Activated CD4-positive, alpha-beta memory T cell treated with anti-CD3 and anti-CD28 coated beads, Interleukin-2, amount 10 ng/mL, durations not matched to agents 7 days and 5 days (primary cell): ENCODE measurements around the gene GDI1. TPM values are rescaled to one million over a fixed set of nuclear protein-coding genes. Genes with fewer than 3 reads are reported as not detected.

ENCODE experiments used
- CTCF ChIA-PET: fragments of 350-600 bp; sonication (Branson Sonifier 250); formaldehyde crosslinking; loops from one replicate; lab custom pipeline; 2021; ENCODE audit warnings: antibody characterized with exemption, inconsistent platforms; lab: Charles Lee
- POLR2A ChIA-PET: fragments of 350-600 bp; sonication (Branson Sonifier 250); formaldehyde crosslinking; loops from one replicate; lab custom pipeline; 2021; ENCODE audit warnings: antibody characterized with exemption; lab: Charles Lee
- DNase-seq: peaks from one replicate; pipeline ENCODE4 v3.0.0-alpha.2; 2020
- H3K27ac Mint-ChIP-seq: one replicate; pipeline ENCODE4 v1.8.0; 2021; ENCODE audit warnings: mild to moderate bottlenecking, mixed read lengths
- H3K27me3 Mint-ChIP-seq: one replicate; pipeline ENCODE4 v1.8.0; 2021; ENCODE audit warnings: mixed read lengths
- H3K36me3 Mint-ChIP-seq: one replicate; pipeline ENCODE4 v1.8.0; 2021; ENCODE audit warnings: low read depth, mixed read lengths
- H3K4me1 Mint-ChIP-seq: one replicate; pipeline ENCODE4 v1.8.0; 2021; ENCODE audit warnings: mixed read lengths
- H3K4me3 Mint-ChIP-seq: one replicate; pipeline ENCODE4 v1.8.0; 2021; ENCODE audit warnings: mild to moderate bottlenecking, mixed read lengths
- H3K9me3 Mint-ChIP-seq: one replicate; pipeline ENCODE4 v1.8.0; 2021; ENCODE audit warnings: mixed read lengths
- total RNA-seq, 2 experiments: library from RNA; stranded (reverse); gene quantifications; one replicate each; pipeline ENCODE4 v1.2.3, GENCODE V29; 2021

Gene GDI1
- total RNA-seq, 2 experiments from 2014 or later: 114 to 117 TPM

- POLR2A ChIA-PET: interaction anchor here (0.7 to 2.8 kb wide), 16 partner anchors 9 to 565 kb away, joined by 3 to 27 read pairs (median 8); partner anchors contain the start of genes FAM3A, IKBKG, LAGE3 and PLXNA3
- H3K9me3 Mint-ChIP-seq: no peaks in the 10 kb centered on the region
- peak; percentile 92 for DNase-seq
- H3K27ac Mint-ChIP-seq: peak within 1 kb of the TSS; percentile 92
- H3K27me3 Mint-ChIP-seq: no peaks in the 10 kb centered on the region
- H3K4me1 Mint-ChIP-seq: peaks cover 23% of the 10 kb centered on the region
- peaks cover 6% of the 10 kb centered on the region for H3K36me3 Mint-ChIP-seq
- CTCF ChIA-PET: interaction anchor here (0.8 to 2.3 kb wide), 6 partner anchors 13 to 117 kb away, joined by 3 to 8 read pairs (median 6); no protein-coding TSS in a partner anchor
- peak within 1 kb of the TSS; percentile 87 for H3K4me3 Mint-ChIP-seq
These were observed 53.6 kb downstream of the GDI1 start, which contains the start of gene SLC10A3 for GRCh38 chrX:154490414-154491083. Gene SLC10A3 (minus strand): TSS chrX:154490629. CDS start chrX:154488940, 1,689 bp downstream.

Other genes with a start within 250 kb of the GDI1 start
- not detected for gene OPN1MW2, start 217.4 kb upstream of the GDI1 start, total RNA-seq
- not detected for gene OPN1MW3, start 179.6 kb upstream of the GDI1 start, total RNA-seq
- not detected for gene TEX28, start 142.0 kb upstream of the GDI1 start, total RNA-seq
- gene TKTL1, start 141.4 kb upstream of the GDI1 start, total RNA-seq: 1 to 10 TPM in 1 of 2 experiments, under 1 TPM in 1; 0.85 to 2.0 TPM
- 1,000 to 10,000 TPM; 1,571 to 1,579 TPM for gene FLNA, start 62.5 kb upstream of the GDI1 start, total RNA-seq
- 10 to 100 TPM; 65.5 to 66.0 TPM for gene EMD, start 57.9 kb upstream of the GDI1 start, total RNA-seq
- gene RPL10, start 38.8 kb upstream of the GDI1 start, total RNA-seq: 1,000 to 10,000 TPM; 2,958 to 2,962 TPM
- gene DNASE1L1, start 27.9 kb upstream of the GDI1 start, total RNA-seq: 10 to 100 TPM; 23.3 to 23.7 TPM
- gene TAFAZZIN, start 25.6 kb upstream of the GDI1 start, total RNA-seq: 10 to 100 TPM; 93.7 to 93.9 TPM
- 10 to 100 TPM; 52.3 to 53.2 TPM for gene ATP6AP1, start 8.5 kb upstream of the GDI1 start, total RNA-seq
- gene FAM50A, start 7.0 kb downstream of the GDI1 start, total RNA-seq: 10 to 100 TPM; 62.4 to 65.4 TPM
- gene PLXNA3, start 21.1 kb downstream of the GDI1 start, total RNA-seq: 10 to 100 TPM; 49.3 to 52.8 TPM
- 10 to 100 TPM; 28.1 to 29.9 TPM for gene LAGE3, start 42.1 kb downstream of the GDI1 start, total RNA-seq
- 10 to 100 TPM; 44.5 to 47.3 TPM for gene UBL4A, start 49.5 kb downstream of the GDI1 start, total RNA-seq
- gene SLC10A3, start 53.5 kb downstream of the GDI1 start, total RNA-seq: 10 to 100 TPM; 27.0 to 27.6 TPM
- 10 to 100 TPM; 24.9 to 29.0 TPM for gene FAM3A, start 79.1 kb downstream of the GDI1 start, total RNA-seq
- 10 to 100 TPM; 62.7 to 64.4 TPM for gene G6PD, start 109.7 kb downstream of the GDI1 start, total RNA-seq
- gene IKBKG, start 110.5 kb downstream of the GDI1 start, total RNA-seq: 10 to 100 TPM; 51.9 to 54.0 TPM
- gene CTAG1A, start 148.0 kb downstream of the GDI1 start, total RNA-seq: not detected
- not detected for gene CTAG1B, start 182.1 kb downstream of the GDI1 start, total RNA-seq
- gene CTAG2, start 216.4 kb downstream of the GDI1 start, total RNA-seq: not detected